HG03442 (cell line): Measurements from ENCODE around the gene ATP2C2.
"Not testable (repeated sequence)": the region's sequence is repeated elsewhere in the genome, so short reads cannot be mapped to it uniquely, and the experiment has no call there.

Source experiments
- ATAC-seq: cut with Tn5 transposase; IDR thresholded peaks from one replicate; pipeline ENCODE4 v1.9.1; 2021; ENCODE audit warnings: mild to moderate bottlenecking, moderate library complexity; ENCODE audit not compliant: unreplicated experiment

ATP2C2 gene

DNA sequence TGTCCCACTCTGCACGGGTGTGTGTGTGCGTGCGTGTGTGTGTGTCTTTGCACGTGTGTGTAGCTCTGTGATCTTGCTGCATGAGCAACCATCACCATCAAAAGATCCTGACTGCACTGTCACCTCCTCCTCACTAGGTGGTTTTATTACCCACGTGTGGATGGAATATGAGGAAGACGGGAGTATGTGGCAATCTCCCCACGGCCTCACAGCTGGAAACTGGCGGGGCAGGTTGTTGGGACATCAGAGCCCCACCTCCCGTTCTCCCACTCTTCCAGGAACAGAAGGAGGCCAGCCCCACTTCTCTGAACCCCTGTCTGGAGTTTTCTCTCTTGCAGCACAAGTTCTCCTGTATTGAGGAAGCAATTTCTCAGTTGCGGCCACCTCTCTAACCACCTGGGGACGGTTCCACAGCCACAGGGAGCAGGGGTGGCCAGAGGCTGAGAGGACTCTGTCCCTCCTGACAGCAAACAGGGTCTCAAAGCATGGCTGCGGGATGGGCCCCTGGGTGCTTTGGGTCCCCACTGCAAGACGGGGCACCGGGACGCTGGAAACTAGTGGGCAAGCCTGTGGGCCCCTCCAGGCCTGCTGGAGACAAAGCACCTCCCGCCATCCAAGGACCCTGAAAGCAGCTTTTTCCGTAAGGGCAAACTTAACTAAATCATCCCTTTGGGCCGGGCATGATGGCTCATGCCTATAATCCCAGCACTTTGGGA lies 27.9 kb upstream of the ATP2C2 start:
- ATAC-seq = no peak

- ATAC-seq = no peak
Observed at GRCh38 chr16:84341528-84342295, 26.6 kb upstream of the ATP2C2 start.

- ATAC-seq = not testable (repeated sequence)
Observed at GRCh38 chr16:84343800-84344199, 24.5 kb upstream of the ATP2C2 start.

DNA sequence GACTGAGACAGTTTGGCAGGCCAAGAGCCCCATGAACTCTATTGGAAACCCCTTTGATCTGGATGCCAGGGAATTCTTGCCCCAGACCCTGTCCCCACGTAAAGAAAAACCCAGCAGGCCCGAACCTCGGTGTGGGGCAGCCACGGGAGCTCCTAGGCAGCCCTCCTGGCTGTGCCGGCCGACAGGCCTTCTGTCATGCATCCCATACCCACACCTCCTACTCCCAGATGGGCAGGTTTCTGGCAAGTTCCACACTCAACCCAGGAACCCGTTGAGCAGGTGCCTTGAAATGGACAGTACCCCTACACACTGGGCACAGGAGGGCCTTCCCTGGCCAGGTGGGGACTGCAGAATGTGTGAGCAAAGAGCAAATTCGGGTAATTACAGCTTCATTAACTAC lies 23.6 kb upstream of the ATP2C2 start:
- ATAC-seq = no peak

DNA sequence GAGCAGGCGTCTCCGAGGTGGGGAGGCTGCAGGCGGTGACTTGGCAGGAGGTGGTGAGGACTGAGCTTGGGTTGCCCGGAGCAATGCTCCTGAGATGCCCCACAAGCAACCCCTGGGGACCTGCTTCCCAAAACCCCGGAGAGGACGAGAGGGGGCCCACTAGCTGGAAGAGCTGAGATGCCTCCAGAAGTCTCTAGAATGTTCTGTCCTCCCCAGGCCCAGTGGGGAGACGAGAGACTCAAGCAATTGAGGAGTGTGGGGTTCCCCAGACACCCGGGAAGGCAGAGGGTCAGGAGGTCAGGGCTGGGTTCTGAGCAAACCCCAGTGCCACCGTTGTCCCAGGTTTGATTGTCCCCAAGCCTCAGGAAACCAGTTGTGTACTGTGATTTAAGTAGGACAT lies 21.2 kb upstream of the ATP2C2 start:
- no peak for ATAC-seq

DNA sequence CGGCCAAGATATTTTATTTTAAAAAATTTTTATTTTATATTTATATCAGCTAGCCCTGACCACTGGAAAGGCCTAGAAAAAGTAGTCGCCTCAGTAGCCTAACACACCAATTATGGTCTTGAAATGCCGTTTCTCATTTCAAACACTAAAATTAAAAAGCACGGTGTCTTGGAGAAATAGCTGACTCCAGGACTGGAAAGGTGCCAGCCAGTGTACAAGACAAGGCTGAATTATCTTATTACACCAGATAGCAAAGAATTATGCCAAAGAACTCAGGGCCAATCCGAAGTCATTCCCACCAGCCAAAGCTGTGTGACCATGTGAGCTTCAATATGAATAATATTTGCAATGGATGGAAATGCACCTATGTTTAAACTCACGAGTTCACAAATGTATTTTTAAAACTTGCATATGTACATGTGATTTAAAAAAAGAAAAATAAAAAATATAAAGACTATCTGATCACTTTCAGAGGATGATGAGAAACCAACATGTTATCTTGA lies 19.9 kb upstream of the ATP2C2 start:
- no peak for ATAC-seq

- no peak for ATAC-seq
Observed at GRCh38 chr16:84349862-84350684, 18.3 kb upstream of the ATP2C2 start.

GRCh38 chr16:84350685-84351400 lies 17.5 kb upstream of the ATP2C2 start:
- no peak for ATAC-seq

- no peak for ATAC-seq
Observed at GRCh38 chr16:84351630-84352029, 16.7 kb upstream of the ATP2C2 start.

GRCh38 chr16:84354306-84354705 lies 14.0 kb upstream of the ATP2C2 start:
- ATAC-seq = no peak

DNA sequence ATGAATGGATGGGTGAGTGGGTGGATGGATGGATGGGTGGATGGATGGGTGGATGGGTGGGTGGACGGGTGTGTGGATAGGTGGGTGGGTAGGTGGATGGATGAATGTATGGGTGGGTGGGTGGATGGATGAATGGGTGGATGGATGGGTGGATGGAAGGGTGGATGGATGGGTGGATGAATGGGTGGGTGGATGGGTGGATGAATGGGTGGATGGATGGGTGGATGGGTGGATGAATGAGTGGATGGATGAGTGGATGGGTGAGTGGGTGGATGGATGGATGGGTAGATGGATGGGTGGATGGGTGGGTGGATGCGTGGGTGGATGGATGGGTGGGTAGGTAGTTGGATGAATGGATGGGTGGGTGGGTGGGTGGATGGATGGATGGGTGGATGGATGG lies 13.2 kb upstream of the ATP2C2 start:
- no peak for ATAC-seq

- no peak for ATAC-seq
Observed at GRCh38 chr16:84356176-84356575, 12.2 kb upstream of the ATP2C2 start.

DNA sequence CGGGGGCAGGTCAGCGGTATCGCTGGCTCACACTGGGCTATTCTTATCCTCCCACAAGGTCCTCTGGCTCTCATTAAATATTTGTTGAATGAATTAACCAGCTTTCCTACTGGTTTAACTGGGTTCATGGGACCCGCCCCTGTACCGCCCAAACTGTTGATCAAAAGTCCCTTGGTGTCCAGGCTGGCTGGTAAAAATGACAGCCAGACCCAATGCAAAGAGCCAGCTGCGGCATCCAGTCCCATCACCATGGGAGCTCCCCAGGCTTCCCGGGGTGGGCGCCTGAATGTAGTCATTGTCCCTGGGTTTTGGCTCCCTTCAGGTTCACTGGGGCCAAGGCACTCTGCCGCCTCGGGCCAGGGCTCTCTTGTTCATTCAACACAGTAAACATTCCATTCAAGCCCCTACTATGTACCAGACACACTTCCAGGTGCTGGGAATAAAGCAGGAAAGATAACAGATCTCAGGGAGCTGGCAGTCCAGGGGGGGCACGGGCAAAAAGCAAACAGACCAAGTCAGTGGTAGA lies 11.7 kb upstream of the ATP2C2 start:
- no peak for ATAC-seq

DNA sequence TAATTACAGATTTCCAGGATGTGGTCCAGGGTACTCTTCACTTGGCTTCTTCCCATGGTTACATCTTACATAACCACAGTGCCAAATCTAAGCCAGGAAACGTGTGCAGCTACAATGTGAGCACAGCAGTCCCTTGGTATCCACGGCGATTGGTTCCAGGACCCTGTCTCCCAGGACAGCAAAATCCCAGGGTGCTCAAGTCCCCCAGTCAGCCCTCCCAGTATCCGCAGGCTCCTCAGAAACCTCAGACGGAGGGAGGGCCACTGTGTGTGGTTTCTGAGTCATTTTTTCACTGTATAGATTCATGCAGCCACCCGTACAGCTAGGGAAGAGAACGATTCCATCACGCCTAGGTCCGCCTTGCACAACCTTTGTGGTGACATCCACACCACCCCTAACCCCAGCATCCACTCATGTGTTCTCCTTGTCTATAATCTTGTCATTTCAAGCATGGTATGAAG lies 11.1 kb upstream of the ATP2C2 start:
- no peak for ATAC-seq

DNA sequence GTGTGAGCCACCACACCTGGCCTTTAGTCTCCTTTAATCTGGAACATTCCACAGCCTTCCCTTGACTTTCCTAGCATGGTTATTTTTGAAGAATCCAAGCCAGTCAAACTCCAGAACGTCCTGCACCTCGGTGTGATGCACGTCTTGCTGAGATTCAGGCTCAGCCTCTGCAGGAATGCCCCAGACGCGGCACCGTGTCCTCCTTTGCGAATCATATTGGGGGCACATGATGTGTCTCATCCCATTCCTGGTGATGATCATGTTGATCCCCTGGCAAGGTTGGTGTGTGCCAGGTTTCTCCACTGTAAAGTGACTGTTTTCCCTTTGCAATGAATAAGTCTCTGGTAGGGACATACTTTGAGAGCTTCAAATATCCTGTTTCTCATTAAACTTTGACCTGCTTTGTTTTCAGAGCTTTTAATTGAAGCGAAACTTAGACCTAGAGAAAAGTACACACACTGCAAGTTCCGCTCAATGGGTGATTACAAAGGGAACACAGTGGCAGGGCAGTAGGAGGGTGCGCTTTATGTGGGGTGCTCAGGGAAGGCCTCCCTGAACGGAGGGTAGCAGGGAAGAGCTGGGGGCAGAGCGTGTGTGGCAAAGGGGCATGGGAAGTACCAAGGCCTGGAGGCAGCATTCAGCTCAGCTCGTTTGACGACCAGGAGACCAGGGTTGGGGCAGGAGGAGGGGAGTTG lies 9.6 kb upstream of the ATP2C2 start:
- ATAC-seq = no peak

DNA sequence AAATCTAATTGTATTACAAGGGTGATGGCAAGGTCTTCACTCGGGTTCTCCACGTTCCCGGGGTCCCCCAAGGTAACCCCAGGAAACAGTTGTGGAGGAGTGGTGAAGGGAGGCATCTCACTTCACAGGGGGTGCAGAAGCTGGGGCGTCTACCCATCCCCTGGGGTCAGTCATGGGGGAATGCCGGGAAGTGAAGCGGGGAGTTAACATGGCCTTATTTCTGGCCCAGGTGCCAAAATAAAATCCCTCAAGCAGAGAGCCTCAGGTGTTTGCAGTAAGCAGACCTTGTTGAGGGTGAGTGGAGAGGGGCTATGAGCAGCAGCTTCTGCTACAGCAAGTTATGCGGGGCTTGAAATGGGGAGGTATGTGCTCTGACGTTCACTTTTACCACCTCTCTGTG lies 9.0 kb upstream of the ATP2C2 start:
- no peak for ATAC-seq

GRCh38 chr16:84360170-84360569 lies 8.2 kb upstream of the ATP2C2 start:
- no peak for ATAC-seq

DNA sequence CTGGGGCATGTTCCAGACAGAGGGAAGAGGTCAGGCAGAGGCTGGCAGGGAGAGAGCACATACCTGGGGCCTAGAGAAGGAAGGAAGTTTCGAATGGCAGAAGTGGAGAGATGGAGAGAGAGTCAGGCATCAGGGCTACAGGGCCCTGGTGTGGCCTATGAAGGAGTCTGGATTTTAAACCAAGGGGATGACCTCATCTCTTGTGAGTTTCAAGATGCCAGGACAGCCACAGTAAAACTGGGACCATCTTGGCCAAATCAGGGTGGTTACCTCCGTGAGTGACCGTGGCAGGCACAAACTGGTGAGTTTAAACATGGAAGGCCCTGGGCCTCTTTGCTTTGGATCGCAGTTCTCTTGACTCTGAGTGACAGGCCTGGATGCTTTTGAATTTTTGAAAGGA lies 7.6 kb upstream of the ATP2C2 start:
- ATAC-seq = no peak

- no peak for ATAC-seq
Observed at GRCh38 chr16:84361546-84361945, 6.8 kb upstream of the ATP2C2 start.

DNA sequence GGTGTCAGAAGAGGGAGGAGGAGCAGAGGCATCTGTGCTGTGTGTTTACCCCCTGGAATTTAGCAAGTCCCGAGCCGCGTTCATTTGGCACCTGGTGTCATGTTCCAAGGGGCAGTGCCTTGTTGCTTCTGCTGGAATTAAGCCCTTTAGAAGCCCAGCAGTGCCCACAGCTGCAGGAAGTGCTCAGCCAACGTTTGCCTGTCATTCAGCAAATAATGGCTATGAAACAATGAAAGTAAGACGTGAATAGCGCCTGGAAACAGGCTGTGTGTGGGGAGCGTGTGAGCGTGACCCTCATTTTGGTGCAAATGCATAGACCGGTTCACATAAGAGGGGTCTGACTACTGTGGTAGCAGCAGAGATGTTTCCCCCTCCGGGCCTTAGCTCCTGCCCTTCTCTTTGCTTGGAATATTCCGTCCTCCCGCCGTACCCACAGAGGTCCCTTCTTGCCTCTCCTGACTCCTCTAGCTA lies 5.8 kb upstream of the ATP2C2 start:
- no peak for ATAC-seq
